ENCODE measurements around the gene PIP5K1C.

The PIP5K1C gene

DNA sequence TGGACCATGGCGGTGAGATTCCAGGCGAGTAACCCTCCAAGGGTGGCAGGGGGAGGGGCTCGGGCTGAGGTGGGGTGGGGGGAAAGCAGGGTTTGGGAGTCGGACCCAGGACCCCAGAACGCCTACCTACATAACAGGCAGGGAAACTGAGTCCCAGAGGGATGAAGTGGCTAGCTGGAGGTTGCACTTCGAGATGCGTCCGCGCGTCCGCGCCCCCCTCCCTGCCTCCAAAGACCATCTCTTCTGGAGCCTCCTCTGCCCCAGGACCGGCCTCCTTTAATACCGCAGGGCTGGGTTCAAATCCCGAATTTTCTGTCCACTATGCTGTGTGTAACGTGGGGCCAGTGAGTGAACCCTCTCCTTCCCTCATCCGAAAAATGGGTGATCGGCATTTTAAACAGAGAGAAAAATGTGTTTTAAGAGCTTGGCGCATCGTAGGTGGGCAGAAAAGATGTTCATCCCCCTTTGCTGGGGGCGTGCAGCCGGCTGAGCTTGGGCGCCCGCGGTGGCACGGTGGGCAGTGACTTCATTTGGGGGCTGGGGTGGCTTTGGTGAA is 21.7 kb upstream of the PIP5K1C start:
- H3K4me3 ChIP-seq (ENCODE audit: low read depth, low read length), result no peak overlapping the region
- TF ChIP-seq, protein P1, sequence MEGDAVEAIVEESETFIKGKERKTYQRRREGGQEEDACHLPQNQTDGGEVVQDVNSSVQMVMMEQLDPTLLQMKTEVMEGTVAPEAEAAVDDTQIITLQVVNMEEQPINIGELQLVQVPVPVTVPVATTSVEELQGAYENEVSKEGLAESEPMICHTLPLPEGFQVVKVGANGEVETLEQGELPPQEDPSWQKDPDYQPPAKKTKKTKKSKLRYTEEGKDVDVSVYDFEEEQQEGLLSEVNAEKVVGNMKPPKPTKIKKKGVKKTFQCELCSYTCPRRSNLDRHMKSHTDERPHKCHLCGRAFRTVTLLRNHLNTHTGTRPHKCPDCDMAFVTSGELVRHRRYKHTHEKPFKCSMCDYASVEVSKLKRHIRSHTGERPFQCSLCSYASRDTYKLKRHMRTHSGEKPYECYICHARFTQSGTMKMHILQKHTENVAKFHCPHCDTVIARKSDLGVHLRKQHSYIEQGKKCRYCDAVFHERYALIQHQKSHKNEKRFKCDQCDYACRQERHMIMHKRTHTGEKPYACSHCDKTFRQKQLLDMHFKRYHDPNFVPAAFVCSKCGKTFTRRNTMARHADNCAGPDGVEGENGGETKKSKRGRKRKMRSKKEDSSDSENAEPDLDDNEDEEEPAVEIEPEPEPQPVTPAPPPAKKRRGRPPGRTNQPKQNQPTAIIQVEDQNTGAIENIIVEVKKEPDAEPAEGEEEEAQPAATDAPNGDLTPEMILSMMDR (conservative IDR thresholded peaks at IDR 0.05; ENCODE audit: low read depth, low read length), result no peak
- DNase-seq (ENCODE audit: low read depth), result no peak

DNA sequence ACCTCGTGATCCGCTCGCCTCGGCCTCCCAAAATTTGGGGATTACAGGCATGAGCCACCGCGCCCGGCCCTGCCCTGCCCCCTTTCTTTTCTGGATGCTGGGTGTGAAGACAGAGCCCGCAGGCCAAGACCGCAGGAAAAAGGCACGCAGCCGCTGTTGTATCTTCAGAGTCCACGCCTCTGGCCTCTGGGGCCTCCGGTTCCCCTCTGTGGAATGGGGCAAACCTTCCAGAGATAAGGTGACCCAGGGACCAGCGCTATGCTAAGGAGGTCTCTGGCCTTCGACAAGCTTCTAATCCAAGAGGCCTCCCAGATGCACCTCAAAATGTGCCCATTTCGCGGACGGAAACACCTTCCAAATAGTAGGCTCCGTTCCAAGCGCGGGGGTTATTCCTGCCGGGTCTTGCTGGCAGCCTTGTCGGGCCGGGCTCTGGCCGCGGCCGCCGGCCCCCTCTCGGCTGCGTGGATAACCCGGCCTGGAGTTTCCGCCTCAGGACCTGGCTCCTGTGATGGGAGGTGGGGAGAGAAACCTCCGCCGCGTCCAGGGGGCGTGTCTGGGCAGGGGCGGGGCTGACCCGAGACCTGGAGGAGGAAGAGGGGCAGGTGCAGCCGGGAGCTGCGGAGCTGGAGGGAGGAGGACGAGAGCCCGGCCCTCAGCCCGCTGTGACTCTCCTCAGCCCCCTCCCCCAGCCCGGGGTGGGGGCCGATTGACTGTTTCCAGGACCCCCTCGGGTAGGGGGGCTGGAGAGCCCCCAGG is 21.0 kb upstream of the PIP5K1C start:
- no peak overlapping the region for H3K4me3 ChIP-seq (ENCODE audit: low read depth, low read length)
- TF ChIP-seq, protein P1 (conservative IDR thresholded peaks at IDR 0.05; ENCODE audit: low read depth, low read length), result no peak
- DNase-seq (ENCODE audit: low read depth), result peak; percentile 91

DNA sequence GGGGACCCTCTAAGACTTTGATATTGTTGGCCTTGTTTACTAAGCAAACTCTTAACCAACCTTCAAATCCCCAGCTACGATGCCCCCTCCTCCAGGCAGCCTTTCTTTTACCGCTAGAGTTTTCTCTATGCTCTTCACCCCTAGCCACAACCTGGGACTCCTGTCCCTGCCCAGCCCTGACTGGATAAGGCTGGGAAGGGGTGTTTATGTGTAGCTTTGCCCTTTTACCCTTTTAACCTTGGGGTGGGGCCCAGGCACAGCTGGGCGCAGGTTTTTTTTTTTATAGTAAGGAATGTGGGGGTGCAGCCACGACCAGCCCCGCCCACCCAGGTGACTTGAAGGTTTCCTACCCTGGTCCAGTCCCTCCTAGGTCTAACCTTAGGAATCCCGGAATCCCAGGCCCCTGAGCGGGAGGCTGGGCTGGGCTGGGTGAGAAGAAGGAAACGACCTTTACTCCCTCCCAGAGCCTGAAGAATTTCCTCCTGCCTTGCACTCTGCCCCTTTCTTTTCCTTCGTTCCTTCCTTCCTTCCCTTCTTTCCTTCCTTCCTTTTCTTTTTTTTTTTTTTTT is 20.2 kb upstream of the PIP5K1C start:
- DNase-seq (ENCODE audit: low read depth), result no peak
- TF ChIP-seq, protein P1 (conservative IDR thresholded peaks at IDR 0.05; ENCODE audit: low read depth, low read length), result no peak
- no peak overlapping the region for H3K4me3 ChIP-seq (ENCODE audit: low read depth, low read length)

DNA sequence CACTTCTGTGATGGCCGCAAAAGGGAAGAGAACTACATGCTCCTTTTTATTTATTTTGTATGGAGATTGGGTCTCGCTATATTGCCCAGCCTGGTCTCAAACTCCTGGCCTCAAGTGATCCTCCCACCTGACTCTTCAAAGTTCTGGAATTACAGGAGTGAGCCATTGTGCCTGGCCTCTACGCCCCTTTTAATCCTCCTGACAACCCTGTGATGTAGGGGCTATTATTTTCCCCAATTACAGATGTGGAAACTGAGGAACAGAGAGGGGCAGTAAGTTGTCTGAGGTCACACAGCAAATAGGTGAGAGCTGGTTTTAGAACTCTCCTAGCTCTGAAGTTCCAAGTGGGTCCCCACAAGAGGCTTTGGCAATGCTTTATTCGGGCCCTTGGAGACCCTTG is 19.6 kb upstream of the PIP5K1C start:
- H3K4me3 ChIP-seq (ENCODE audit: low read depth, low read length), result no peak overlapping the region
- TF ChIP-seq, protein P1 (conservative IDR thresholded peaks at IDR 0.05; ENCODE audit: low read depth, low read length), result no peak
- DNase-seq (ENCODE audit: low read depth), result no peak

DNA sequence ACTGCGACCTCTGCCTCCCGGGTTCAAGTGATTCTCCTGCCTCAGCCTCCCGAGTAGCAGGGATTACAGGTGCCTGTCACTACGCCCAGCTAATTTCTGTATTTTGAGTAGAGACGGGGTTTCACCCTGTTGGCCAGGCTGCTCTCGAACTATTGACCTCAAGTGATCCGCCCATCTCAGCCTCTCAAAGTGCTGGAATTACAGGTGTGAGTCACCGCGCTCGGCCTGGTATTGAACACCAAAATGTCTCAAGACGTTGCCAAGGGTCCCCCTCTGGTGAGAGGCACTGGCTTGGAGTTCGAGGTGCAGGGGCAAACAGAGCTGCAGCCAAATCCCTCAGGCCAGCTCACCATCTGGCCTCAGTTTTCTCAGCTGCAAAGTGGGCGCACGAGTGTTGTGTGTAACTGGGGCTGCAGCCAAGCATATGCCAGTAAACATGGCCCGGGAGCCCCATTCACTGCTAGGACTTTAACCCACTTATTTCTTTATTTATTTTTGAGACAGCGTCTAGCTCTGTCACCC is 15.9 kb upstream of the PIP5K1C start:
- no peak for DNase-seq (ENCODE audit: low read depth)
- no peak overlapping the region for H3K4me3 ChIP-seq (ENCODE audit: low read depth, low read length)
- TF ChIP-seq, protein P1 (conservative IDR thresholded peaks at IDR 0.05; ENCODE audit: low read depth, low read length), result no peak

DNA sequence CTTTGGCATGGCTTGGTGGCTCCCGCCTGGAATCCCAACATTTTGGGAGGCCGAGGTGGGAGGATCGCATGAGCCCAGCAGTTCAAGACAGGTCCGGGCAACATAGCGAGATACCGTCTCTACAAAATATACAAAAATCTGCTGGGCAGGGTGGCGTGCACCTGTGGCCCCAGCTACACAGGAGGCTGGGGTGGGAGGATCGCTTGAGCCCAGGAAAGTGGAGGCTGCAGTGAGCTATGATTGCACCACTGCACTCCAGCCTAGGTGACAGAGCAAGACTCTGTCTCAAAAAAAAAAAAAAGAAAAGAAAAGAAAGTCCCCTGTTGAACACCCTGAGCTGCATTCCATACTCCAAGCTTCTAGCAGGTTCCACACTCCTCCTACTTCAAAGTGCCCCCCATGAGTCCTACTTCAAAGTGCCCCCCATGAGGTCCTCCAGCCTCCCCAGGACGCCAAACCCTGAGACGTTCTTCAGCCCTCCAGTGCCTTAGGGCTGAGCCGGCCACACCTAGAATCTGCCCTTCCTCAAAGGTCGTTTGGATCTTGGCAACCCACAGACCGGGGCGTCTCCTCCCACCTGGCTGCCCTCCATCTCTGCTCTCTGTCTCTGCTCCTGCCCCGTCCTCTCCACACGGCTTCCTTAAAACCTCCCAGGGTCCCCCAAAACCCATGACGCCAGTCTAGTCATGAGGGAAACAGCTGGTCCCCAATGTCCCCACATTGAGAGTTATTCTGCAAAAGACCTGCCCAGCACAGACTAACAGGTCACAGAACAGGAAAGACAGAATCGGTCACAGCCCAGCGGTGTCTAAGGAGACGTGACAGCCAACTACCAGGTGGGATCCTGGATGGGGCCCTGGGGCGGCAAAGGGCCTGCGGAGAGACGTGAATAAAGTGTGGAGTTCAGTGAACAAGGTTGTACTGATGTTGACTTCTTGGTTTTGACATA is 12.7 kb upstream of the PIP5K1C start:
- DNase-seq (ENCODE audit: low read depth), result no peak
- H3K4me3 ChIP-seq (ENCODE audit: low read depth, low read length), result no peak overlapping the region
- TF ChIP-seq, protein P1 (conservative IDR thresholded peaks at IDR 0.05; ENCODE audit: low read depth, low read length), result no peak
